ENCODE results near the gene UFM1.
"Not testable (repeated sequence)": the region's sequence is repeated elsewhere in the genome, so short reads cannot be mapped to it uniquely, and the experiment has no call there.

The UFM1 gene

DNA sequence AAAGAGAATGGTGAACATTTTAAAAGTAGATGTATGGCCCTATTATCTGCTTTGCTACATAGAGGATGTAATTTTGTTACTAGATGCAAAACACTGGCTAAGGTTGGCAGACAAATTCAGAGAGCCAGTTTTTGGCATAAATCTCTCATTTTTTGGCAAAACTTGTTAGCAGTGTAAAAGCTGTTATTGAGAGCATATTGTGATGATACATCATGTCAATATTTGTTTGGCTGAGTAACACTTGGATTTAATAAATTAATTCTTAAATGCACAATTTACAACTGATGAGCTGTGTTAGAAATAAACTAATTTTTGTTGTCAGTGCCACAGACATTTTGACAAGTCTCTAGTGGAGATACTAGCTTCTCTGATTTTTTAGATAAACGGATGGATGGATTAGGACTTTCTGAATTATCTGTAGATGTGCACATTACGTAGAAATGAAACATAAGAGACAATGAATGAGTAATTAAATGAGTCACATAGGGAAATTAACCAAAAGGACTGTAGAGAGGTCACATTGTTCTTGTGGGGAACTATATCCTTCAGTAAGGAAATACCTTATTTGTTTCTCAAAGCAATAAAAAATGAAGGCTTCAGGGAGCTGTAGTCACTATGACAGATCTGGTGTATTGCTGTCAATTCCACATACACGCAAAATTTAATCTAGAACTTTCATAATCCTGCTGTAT lies 17.4 kb downstream of the UFM1 start:
- no peak for DNase-seq (ENCODE audit: low read depth)

DNA sequence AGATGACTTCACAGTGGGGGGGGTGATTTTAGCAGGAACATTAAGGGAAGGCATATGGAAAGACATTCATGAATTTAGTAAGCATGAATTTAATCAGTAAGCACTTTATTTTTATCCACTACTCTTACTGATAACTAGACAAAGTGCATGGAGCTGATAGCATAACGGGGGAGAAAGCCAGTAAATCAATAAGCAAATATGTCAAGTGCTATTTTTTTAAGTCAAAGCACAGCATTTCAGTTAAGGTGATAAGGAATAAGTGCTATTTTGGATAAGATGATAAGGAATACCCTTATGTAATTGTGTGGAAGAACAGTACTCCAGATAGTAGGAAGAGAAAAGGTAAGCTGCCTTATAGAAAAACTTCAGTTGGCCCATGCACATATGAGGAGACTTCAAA lies 19.4 kb downstream of the UFM1 start:
- DNase-seq (ENCODE audit: low read depth) = no peak

DNA sequence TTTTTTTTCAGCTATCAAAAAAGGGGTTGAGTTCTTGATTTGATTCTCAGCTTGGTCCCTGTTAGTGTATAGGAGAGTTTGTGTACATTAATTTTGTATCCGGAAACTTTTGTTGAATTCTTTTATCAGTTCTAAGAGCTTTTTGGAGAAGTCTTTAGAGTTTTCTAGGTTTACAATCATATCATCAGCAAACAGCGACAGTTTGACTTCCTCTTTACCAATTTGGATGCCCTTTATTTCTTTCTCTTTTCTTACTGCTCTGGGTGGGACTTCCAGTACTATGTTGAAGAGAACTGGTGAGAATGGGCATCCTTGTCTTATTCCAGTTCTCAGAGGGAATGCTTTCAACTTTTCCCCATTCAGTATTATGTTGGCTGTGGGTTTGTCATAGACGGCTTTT lies 20.4 kb downstream of the UFM1 start:
- DNase-seq (ENCODE audit: low read depth) = not testable (repeated sequence)

DNA sequence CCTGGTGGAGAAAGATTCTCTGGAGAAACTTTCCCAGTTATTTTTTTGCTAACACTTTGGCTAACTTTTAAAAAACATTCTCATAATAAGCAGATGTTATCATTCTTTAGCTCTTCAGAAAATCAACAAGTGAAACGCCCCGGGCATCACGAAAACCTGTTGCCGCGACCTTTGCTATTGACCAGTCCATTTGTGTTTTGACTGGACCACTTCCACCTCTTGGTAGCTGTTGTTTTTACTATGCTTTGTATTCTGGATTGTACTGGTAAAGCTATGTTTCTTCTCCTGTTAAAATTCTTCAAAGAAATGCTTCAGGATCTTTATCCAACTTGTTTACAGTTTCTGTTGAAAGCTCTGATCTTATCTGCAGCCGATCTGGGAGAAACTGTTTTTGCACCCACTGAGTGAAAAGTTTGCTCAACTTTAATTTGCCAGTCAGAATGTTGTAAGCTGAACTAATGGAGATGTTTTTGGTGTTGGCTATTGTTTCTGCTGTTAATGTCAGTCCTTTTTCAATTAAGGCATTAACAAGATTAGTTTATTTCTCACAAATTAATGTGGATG lies 23.3 kb downstream of the UFM1 start:
- no peak for DNase-seq (ENCODE audit: low read depth)

DNA sequence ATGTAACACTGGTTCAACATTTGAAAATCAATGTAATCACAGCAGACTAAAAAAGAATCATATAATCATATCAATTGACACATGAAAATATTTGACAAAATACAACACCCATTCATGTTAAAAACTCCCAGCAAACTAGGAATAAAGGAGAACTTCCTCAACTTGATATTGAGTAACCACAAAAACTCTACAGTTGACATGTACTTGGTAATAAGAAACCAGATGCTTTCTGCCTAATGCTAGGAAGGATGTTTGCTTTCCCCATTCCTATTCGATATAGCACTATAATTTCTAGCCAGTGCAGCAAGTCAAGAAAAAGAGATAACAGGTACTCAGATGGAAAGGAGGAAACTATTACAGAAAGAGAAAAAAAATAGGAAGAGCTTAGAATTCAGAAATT lies 26.9 kb downstream of the UFM1 start:
- no peak for DNase-seq (ENCODE audit: low read depth)

DNA sequence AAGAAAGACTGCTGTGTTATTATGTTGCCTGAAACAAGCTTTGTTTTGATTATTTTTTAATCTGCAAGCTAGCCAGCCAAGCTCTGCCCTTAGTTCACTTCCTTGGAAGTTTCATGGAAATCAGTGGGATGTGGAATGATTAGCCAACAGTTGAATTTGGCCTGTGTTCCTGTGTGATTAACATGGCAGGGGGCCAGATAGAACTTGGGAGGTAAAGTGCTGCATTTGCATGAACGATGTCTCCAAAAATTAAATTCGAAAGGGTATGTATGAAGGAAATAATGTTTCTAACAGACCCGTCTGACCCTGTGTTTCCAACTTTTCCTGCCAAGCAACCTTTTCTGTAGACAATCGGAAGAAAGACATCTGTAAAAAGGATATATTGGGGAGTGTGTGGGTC lies 32.2 kb downstream of the UFM1 start:
- DNase-seq (ENCODE audit: low read depth) = no peak

DNA sequence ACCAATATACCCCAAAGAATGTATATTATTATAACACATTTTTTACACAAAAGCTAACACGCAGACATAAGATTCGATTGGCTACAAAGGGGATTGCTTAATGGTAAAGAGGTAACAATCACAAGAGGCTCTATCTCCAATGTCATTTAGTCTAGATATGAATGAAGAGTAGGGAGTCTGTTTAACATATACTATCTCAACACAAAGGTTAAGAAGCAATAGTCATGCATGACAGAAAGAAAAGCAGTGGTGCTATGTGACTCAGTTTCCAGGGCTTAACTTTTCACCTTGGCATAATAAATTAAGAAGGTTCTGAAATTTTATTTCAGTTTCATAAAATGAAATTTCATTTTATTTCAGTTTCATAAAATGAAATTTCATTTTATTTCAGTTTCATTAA lies 33.3 kb downstream of the UFM1 start:
- no peak for DNase-seq (ENCODE audit: low read depth)

DNA sequence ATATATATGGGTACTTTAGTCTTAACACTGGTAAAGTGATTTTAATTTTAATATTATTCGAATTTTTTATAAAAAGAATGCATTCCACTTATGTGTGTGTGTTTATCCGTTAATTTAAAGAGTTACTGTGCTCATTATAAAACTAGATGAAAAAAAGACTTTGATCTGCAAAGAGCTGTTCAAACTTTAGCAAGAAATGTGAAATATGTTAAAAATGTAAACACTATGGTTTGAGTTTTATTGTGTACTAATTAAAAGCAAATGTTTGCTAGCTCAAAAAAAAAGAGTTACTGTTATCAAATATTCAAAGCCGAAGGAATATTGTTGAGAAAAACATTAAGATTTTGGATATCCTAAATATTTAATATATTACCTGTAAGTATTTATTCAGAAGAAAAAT lies 34.5 kb downstream of the UFM1 start:
- DNase-seq (ENCODE audit: low read depth) = no peak

DNA sequence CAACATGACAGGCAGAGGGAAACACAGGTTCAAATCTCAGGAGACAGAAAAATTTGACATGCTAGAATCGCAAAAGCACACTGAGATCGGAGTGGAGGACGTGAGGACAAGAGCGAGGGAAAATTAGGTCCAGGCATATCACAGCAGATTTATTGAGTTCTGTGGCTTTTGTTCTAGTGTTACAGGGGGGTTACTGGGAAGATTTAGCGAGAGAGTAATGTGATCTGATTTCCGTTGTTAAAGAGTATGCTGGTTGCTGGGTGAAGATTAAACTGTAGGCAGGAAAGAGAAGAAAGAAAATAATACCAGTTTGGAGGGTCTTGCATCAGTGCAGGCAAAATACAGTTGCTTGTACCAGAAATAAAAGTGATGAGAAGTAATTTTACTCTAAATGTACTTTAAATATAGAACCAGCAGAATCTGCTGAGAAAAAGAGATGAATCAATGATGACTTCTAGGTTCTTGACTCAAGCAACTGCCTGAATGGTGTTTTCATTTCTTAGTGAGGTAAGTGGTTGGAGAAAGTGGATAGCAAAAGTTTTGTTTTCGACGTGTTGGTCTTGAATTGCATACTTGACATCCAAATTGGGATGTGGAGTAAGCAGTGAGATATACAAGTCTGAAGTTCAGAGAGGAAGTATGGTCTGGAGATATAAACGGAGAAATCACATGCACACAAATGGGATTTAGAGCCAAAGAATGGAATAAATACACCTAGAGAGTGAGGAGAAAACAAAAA lies 35.7 kb downstream of the UFM1 start:
- no peak for DNase-seq (ENCODE audit: low read depth)

DNA sequence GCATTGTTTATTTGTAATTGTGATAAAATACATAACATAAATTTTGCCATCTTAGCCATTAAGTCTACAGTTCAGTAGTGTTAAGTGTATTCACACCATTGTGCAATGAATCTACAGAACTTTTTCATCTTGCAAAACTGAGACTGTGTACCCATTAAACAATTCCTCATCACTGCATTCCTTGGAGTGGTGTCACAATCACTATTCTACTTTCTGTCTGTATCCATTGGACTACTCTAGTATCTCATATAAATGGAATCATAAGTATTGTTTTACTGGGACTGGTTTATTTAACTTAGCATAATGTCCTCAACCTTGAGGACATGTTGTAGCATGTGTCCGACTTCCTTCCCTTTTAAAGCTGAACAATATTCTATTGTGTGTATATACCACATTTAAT lies 36.8 kb downstream of the UFM1 start:
- DNase-seq (ENCODE audit: low read depth) = no peak

DNA sequence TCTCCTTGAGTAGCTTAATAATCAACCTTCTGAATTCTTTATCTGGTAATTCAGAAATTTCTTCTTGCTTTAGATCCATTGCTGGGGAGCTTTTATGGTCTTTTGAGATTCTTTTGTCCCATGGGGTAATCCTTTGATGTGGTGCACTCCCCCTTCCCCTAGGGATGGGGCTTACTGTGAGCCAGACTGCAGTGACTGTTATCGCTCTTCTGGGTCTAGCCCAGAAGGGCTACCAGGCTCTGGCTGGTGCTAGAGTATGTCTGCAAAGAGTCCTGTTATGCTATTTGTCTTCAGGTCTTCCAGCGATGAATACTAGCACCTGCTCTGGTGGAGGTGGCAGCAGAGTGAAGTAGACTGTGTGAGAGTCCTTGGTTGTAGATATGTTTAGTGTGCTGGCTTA lies 41.7 kb downstream of the UFM1 start:
- DNase-seq (ENCODE audit: low read depth) = no peak

DNA sequence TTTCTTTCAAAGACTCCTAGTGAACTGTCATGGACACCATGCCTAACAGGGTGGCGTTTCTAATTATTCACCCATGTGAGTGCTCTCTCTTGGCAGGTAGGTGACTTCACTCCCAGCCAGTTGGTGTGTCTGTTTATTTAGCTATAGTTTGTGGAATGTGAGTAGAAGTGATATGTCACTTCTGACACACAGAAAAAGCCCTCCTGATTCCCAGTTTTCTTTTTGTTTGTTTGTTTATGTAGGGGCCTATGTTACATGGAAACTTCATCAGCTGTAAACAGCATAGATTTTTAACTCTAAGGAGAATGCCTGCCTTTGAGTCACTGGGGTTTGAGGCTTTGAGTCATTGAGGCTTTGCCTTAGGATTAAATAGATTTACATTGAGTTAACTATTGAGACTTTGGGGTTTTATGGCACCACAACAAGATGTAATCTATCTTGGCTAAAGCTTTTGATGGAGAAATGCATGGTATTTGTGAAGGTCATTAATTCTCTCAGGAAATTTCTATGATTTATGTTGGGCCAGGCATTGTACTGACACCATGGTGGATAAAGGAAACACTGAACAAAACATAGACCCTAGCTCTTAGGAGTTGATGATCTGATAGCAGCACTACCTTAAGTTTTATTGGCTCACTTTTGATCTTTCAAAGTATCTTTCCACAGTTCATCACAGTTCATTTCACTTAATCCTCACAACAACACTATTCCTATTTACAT lies 45.3 kb downstream of the UFM1 start:
- no peak for DNase-seq (ENCODE audit: low read depth)

DNA sequence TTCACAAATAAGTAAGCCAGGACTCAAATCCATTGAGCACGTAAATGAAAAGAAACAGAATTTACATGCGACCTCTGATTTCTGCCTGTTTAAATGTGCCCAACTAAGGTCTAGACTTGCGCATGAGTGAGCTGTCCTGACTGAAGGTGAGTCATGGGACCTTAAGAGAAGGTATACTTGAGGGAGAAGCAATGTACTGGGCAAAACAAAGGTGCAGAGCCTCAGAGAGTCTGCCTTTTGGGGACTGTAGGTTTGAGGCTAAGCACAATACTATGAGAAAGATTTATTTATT lies 45.8 kb downstream of the UFM1 start:
- no peak for DNase-seq (ENCODE audit: low read depth)

DNA sequence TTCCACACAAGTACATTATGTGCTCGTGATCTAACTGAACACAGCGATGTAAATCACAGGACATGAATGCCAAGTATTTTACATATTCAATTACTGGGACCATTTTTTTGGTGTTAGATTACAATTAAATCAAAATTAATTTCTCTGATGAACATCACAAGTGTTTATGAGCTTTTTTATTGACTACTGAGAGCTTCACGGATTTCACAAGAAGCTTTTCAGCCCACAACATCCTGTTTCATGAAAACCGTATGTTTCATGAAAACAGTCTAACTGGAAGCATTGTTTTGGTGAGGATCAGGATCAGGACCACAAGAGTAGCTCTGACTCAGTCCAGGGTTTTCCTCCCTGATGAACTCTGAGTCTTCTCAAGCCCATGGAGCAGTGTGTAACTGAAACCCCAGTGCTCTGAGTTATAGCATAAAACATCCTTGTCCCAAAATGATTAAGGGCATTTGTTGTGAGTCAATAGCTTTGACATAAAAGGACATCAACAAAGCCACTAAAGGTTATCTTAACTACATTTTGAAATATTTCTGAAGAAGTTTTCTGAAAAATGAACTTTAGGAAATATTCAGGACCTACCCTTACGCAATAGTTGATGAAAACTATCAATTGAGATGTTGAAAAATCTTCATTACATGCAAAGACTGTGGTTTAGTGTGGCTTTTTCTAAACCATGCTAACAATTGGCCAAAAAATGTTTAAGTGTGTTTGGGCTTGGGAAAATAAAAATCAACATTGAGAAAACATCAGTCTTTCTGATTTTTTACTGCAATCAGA lies 49.3 kb downstream of the UFM1 start:
- DNase-seq (ENCODE audit: low read depth) = no peak

DNA sequence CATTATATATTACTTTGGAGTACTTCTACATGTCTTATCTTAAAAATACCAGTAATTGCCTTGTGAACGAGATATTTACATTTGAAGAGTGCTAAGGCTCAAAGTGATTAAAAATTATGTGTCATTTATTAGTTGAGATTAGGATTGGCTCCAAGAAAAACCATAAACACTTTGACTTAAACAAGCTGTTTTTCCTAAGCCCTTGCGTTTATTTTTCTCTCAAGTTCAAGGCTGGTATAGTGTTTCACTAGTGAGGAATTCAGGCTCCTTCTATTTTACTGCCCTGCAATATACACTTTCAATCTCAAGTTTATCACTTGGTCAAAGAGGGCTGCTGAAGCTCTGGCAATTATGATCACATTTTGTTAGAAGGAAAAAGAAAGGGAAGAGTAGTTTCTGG lies 49.9 kb downstream of the UFM1 start:
- DNase-seq (ENCODE audit: low read depth) = no peak

DNA sequence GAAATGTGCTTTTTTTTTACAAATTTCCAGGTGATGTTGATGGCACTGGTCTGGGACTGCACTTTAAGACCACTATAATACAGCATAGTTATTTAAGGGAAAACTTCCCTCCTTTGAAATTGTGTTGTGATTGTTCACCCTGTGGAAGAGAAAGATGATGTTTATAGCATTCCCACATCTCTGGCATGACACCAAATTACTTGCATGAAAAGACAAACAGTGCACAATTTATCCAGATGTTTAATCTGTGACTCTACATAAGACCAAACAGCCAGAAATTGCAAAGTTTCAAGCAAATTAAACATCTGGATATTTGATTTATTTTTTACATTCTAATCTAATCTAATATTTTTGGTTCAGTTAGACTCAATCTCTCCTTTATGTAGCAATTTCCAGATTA lies 51.6 kb downstream of the UFM1 start:
- DNase-seq (ENCODE audit: low read depth) = no peak

DNA sequence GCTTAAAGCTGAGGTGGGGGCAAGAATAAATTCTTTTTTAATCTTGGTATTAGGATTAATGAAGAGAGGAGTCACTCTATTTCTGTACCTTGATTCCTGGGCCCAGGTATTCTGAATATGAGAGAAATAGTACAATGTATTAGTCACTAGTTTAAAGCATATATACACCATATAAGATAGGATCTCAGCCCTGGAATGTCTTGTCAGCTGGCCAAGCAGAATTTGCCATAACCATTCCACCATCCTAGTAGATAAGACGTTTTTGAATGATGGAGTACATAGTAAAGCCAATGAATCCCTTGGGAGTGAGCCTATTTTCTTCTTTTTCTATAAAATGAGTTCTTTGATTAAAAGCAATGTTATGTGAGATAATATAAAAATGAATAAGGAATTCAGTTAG lies 55.6 kb downstream of the UFM1 start:
- no peak for DNase-seq (ENCODE audit: low read depth)

DNA sequence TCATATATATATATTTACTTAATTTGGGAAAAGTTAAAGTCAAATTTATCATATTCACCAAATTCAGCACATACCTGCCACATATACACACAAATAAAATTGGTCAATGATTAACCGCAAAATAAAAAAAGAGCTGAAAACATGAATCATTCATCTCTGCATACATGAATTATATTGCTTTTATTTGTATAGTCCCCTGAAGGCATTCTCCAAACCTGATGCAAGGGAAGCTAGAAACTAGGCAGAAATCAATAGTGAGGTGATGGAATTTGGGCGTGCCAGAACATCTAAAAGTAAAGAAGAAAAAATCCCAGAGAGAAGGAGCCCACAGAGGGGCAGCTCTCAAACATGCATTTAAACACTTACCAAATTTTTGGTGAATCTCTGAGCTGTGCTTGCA lies 60.1 kb downstream of the UFM1 start:
- DNase-seq (ENCODE audit: low read depth) = no peak

DNA sequence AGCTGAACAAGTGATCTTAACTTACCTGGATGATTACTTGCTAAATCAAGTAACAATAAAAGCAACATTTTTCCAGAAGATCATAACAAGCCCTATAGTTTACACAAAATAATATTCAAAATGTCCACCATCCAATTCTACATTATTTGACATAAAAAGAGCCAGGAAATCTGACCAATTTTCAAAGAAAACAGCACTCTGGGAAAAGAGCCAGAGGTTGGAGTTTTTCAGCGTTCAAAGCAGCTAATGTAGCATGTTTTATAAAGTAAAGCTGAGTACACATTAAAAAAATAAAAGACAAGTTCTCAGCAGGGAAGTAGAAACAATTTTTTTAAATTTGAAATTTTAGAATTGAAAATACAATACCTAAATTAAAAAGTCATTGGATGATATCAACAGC lies 62.6 kb downstream of the UFM1 start:
- no peak for DNase-seq (ENCODE audit: low read depth)

Data from stimulated activated CD8-positive, alpha-beta memory T cell treated with anti-CD3 and anti-CD28 coated beads, Interleukin-15, amount 100 ng/mL, for 24 hours (primary cell).